GM19351 (cell line): ENCODE measurements around the gene CCDC154.

Source experiments
- ATAC-seq: cut with Tn5 transposase; IDR thresholded peaks from one replicate; pipeline ENCODE4 v1.9.1; 2021; ENCODE audit warnings: mild to moderate bottlenecking, moderate library complexity; ENCODE audit not compliant: unreplicated experiment

CCDC154 gene

DNA sequence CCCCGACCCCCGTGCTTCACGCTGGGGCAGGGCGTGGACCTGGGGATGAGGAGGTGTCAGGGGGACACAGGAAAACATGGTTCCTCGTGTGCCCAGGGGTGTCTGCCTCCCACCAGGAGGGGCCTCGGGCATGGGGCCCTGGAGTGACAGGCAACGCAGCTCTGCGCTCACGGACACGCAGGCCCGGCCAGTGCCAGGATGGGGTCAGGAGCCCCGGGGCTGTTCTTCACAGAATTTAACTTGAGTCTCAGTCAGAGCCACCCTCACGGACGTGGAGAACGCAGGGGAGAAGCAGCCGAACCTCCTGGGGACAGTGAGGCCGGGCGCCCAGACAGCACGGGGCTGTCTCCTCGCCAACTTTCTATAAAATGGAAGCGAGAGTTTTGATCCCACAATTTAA lies 46.6 kb downstream of the CCDC154 start:
- ATAC-seq, result no peak

DNA sequence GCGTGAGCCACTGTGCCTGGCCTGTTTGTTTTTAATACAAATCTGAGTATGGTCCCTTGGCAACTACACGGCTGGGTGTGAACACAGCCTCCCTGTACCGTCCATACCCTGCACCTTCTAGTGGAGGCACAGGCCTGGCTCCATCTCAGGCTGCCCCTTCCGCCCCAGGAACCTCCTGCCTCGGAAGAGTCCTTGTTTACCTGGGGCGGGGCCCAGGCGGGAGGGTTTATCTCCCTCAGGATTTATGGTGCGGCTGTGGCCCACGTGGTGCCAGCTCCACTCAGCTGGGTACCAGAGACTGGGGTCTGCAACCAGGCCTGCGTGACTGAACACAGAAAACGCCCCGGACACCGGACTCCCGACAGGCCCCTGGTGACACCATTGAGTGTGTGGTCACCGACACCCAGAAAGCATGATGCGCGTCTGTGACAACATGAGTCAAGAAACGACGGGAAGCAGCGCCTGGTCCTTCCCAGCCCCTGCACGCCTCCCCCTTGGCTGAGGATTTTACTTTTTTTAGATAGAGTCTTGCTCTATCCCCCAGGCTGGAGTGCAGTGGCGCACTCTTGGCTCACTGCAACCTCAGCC lies 48.8 kb downstream of the CCDC154 start:
- ATAC-seq, result no peak

DNA sequence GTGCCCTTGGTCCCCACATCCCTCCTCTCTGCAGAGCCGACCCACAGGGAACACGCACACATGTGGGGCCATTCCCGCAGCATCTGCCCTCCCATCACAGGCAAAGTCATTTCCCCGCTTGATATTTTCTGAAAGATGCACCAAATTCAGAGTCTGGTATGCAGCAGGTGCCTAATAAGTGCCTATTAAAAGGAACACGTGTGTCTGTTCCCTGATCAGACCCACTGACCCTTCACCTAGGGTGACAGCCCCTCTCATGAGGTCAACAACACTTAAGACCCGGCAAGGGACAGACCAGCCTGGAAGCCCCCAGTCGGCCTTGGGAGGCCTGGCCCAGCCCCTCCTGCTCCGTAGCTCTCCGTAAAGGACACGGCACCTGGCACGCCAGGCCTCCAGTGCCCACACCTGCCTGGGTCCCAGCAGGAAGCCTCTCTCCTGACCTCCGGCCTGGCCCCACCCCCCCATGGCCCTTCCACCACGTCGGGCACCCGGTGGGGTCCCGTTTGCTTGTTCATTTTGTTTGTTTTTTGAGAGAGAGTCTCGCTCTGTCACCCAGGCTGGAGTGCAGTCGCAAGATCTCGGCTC lies 49.9 kb downstream of the CCDC154 start:
- no peak for ATAC-seq

DNA sequence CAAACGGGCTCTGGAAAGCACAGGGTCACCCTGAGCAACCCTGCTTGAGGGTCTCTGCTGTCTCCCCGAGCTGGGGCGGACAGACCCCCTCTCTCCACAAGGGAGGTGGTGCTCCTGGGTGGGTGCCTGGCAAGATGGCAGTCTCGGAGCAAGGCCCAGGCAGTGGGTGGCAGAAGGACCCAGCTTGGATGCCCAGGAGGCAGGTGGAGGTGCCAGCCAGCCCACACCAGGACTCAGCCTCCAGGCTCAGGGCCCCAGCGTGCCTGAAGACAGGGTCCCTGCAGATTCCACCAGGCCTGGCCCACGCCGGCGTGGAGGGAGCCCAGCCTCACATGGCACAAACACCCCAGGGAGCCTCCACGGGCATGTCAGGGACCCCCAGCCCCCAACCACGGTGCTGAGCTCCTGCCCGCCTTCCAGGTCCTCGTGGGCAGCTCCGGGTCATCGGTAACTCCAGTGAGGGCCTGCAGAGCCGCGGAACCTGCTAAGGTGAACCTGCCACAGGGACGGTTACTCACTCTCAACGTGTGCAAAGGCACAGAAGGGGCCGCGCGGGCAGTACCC lies 50.7 kb downstream of the CCDC154 start:
- ATAC-seq, result no peak

DNA sequence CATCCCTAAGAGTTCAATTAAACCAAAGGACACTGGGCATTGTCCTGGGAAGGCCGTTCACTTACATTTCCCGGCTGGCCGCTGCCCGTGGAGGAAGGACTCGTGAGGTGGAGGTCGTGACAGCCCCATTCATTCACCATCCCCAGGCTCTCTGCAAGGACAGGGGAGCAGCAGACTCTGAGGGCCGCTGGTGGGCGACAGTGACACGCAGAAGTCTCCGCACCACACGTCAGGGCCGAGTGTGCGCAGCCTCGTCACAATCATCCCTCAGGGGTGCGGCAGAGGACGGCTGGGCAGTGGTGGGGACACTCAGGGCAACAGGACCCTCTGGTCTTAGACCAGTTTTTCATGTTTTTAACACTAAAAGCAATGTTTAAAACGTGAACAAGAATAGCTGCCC lies 51.5 kb downstream of the CCDC154 start:
- no peak for ATAC-seq

DNA sequence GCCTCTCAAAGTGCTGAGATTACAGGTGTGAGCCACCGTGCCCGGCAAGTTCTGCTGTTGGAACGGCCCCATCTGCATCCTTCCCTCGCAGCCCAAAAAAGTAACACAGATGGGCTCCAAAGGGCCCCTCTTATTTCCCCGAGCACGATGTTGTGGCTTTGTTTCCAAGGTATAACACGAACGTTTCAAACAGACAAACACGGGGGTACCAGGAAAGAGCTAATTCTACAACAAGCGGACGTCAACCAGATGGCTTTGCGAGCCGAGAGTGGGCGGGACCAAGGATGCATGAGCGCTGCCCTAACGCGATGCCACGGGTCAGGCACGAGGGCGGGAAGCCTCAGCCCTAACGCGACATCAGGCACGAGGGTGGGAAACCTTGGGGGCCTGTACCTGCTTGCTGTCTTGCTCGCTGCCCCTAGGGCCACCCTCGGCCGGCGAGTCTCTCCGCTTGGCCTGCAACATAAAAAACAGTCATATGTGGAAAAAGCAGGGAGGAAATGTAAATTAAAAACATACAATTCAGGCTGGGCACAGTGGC lies 54.0 kb downstream of the CCDC154 start:
- no peak for ATAC-seq

DNA sequence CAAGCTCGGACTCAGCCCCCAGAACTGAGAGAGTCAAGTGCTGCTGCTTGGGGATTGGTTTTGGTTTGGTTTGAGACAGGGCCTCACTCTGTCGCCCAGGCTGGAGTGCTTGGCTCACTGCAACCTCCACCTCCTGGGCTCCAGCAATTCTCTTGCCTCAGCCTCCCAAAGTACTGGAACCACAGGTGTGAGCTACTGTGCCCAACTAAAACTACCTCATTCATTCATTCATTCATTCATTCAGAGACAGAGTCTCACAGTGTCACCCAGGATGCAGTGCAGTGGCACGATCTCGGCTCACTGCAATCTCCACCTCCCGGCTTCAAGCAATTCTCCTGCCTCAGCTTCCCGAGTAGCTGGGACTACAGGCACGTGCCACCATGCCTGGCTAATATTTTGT lies 54.6 kb downstream of the CCDC154 start:
- ATAC-seq, result no peak

DNA sequence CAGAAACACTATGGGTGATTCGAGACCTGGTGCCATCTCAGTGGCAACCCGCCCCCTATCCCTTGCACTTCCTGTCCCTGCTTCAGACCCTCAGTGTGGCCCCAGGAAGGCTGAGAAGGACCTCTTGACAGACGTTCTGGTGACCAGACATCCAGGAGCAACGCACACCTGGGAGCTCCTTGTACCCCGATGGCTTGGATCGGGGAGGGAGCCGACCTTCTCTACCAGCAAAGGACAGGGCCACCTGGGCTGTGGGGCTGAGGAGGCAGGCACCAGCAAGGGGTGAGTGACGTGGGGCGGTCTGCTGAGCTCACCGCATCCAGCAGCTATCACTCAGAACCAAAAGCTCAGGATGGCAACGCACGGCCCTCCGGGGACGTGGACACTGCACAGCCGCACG lies 57.0 kb downstream of the CCDC154 start:
- ATAC-seq, result no peak

DNA sequence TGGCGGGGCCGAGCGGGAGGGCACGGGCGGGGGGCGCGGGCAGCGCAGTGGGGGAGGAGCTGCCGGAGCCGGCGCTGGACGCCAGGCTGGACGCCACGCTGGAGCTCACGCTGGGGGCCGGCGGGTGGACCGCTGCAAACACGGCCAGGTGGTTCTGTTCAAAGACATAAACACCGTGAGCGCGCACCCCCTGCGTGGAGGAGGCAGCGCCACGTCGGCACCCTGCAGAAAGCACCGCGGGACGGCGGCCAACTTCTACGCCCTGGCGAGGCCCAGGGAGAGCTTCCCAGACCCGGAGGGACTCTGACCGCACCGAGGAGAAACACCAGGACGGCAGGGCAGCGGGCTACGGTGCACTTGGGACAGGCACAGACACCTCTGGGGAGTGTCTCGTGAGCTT lies 59.1 kb downstream of the CCDC154 start:
- ATAC-seq, result no peak
